ENCODE measurements around the gene ADAD2.
"Not testable (repeated sequence)": the region's sequence is repeated elsewhere in the genome, so short reads cannot be mapped to it uniquely, and the experiment has no call there.

ADAD2 gene

GRCh38 chr16:84196727-84197394, 5.9 kb downstream of the ADAD2 start:
- no peak for DNase-seq

- no peak for DNase-seq
Measured at GRCh38 chr16:84197466-84198128, 6.6 kb downstream of the ADAD2 start.

- no peak for DNase-seq
Measured at GRCh38 chr16:84198401-84198800, 7.4 kb downstream of the ADAD2 start.

GRCh38 chr16:84199097-84199496, 8.1 kb downstream of the ADAD2 start:
- DNase-seq: no peak

GRCh38 chr16:84199861-84200260, 8.9 kb downstream of the ADAD2 start:
- peak; percentile 37 for DNase-seq

- DNase-seq: not testable (repeated sequence)
Measured at GRCh38 chr16:84204551-84204950, 13.6 kb downstream of the ADAD2 start.

GRCh38 chr16:84205123-84205522, 14.2 kb downstream of the ADAD2 start:
- DNase-seq: not testable (repeated sequence)

- DNase-seq: no peak
Measured at GRCh38 chr16:84205976-84206691, 15.2 kb downstream of the ADAD2 start.

GRCh38 chr16:84207251-84207650, 16.3 kb downstream of the ADAD2 start:
- DNase-seq: no peak

GRCh38 chr16:84207879-84208278, 16.9 kb downstream of the ADAD2 start:
- DNase-seq: no peak

- no peak for DNase-seq
Measured at GRCh38 chr16:84209989-84210388, 19.0 kb downstream of the ADAD2 start.

- no peak for DNase-seq
Measured at GRCh38 chr16:84212154-84212553, 21.2 kb downstream of the ADAD2 start.

GRCh38 chr16:84212631-84213030, 21.7 kb downstream of the ADAD2 start:
- DNase-seq: no peak

GRCh38 chr16:84214451-84215066, 23.6 kb downstream of the ADAD2 start:
- DNase-seq: no peak

GRCh38 chr16:84215531-84215930, 24.6 kb downstream of the ADAD2 start:
- no peak for DNase-seq

- DNase-seq: not testable (repeated sequence)
Measured at GRCh38 chr16:84216144-84216543, 25.2 kb downstream of the ADAD2 start.

- DNase-seq: no peak
Measured at GRCh38 chr16:84218176-84218823, 27.3 kb downstream of the ADAD2 start.

- no peak for DNase-seq
Measured at GRCh38 chr16:84218956-84219355, 28.0 kb downstream of the ADAD2 start.

GRCh38 chr16:84220851-84221250, 29.9 kb downstream of the ADAD2 start:
- no peak for DNase-seq

- DNase-seq: no peak
Measured at GRCh38 chr16:84223456-84223855, 32.5 kb downstream of the ADAD2 start.

- DNase-seq: no peak
Measured at GRCh38 chr16:84224554-84224953, 33.6 kb downstream of the ADAD2 start.

GRCh38 chr16:84225126-84225525, 34.2 kb downstream of the ADAD2 start:
- no peak for DNase-seq

GRCh38 chr16:84225571-84225970, 34.6 kb downstream of the ADAD2 start:
- no peak for DNase-seq

All from CD4-positive, alpha-beta T cell treated with Interferon gamma for 1 hour (primary cell).